GM21825 (cell line): ENCODE measurements around the gene ZNF710.
"Not testable (repeated sequence)": the region's sequence is repeated elsewhere in the genome, so short reads cannot be mapped to it uniquely, and the experiment has no call there.

Experiments
- ATAC-seq: cut with Tn5 transposase; IDR thresholded peaks from one replicate; pipeline ENCODE4 v1.9.1; 2021; ENCODE audit warnings: mild to moderate bottlenecking, moderate library complexity; ENCODE audit not compliant: unreplicated experiment

The ZNF710 gene

DNA sequence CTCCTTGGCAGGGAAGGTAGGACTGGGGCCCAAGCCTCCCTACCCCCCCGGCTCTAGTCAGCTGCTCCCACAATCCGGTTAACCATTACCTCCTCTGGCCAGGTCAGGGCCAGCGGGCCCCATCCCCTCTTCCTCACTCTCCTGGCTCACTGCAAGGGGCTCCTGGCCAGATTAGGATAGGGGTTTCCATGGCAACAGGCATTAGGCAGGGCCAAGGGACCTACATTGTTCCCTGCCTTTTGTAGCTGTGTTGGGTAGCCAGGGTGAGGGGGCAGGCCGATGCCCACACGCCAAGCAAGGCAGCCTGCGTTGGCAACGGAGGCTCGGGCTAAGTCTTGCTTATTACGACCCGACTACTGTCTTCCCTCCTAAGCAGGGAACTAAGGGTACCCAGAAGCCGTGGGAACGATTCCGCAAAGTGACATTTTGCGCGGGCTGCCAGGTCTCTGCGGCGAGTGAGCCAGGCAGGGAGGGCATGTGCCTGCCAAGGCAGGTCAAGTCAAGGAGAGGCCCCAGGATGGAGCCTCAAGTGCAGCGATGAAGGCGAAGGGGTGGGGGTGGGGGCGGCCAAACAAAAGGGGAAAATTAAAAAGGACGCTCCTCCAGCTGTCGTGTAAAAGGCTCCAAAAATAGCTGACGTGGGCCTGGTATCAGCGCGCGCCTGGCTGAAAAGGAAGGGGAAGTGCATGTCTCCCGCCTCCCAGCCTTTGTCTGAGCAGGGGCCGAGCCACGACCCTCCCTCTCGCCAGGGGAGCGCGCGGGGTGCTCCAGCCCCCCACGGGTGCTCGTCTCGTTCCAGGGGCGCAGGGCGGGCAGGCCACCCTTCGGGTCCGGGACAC is 100.2 kb downstream of the ZNF710 start:
- peak; percentile 14 for ATAC-seq

DNA sequence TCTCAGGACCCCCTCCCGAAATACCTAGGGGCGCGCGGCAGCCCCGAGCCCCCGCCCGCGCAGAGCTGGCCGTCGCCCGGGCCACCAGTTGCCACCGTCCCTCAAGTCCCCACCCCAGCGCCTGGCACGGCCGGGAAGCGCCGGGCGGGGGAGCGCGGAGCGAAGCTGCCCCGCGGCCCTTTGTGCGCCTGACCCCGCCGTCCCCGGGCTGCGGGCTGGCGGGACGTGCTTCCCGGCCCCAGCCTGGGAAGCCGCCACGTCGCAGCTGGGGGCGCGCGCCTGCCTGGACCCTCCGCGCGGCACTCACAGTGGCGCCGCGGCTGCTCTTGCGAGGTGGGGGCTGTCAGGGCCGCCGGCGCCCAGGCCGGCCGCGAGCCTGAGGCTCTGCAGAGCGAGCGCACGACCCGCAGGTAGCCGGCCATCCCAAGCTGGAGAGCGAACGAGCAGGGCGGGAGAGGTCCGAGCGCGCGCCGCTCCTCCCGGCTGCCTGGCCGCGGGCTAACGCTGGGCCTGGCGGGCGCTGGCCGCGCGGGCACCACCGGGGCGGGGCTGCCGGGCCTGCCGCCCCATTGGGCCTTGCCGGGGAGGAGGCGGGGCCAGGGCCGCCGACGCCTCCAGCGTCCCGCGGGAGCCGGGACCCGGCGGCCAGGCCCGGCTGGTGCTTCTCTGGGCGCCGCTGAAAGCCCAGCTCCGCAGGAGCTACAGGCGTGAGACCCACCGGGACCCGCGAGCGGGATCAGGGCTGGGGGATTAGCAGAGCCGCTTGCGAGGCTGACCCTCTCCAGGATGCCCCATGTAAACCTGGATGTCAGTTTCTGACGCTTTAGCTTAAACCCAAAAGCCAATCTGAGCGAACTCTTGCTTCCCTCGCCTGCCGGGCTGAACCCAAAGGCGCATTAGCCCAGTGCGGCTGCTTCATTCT is 101.1 kb downstream of the ZNF710 start, which contains the start of gene IDH2:
TSS of gene IDH2 (minus strand) at position 500 of the 922 bp plus-strand sequence. CDS start at position 422, 78 bp downstream.
- peak; percentile 56 for ATAC-seq

DNA sequence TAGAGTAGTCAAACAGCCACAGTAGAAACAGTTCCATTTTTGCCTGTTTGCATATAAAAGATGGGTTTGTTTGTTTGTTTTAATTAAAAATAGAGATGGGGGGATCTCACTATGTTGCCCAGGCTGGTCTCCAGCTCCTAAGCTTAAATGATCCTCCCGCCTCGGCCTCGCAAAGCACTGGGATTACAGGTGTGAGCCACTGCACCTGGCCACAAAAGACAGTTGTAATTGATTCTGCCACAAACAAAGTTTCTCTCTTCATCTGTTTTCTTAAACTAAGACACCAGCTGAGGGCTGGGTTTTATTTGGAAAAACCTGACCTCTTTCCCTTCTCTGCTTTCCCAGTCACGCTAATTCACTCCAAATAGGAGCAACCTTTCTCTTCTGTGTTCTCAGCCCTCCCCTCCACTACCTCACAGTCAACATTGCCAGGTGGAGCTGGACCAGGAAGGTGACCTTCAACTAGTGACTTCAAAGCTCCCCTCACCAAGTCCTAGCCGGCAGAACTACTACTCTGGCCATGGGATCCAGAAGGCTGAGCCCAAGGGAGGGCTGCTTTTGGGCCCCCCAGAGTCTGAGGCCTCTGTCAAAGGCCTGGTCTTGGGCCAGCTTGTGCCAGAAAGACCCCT is 102.7 kb downstream of the ZNF710 start:
- ATAC-seq = no peak

DNA sequence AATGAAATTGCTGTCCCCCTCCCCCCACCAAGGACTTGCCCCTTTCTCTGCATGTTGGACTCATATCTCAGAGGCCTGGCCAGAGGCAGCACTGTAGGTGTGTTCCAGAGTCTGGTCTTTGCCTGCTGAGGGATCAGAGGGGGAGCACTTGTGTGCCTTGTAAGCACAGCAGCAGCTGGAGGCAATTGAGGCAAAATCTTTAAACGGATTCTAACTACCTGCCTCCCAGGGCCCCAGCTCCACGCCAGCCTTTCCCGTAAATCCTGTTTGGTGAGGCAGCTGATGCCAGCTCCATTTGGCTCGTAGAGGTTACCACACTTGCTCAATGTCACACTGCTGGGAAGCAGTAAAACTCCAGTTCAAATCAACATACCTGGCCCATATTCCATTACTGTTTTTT is 103.4 kb downstream of the ZNF710 start:
- ATAC-seq = no peak

DNA sequence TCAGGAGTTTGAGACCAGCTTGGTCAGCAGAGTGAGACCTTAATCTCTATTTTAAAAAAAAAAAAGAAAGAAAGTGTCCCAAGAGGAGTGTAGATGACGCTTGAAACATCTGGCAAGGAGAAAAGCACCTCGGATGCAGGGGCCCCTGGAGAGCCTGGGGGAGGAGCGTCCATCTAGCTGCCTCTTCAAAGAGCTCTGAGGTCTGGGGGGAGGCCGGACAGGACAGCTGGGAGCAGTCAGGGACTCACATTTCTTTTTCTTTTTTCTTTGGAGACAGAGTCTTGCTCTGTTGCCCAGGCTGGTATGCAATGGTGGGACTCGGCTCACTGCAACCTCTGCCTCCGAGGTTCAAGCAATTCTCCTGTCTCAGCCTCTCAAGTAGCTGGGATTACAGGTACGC is 104.4 kb downstream of the ZNF710 start:
- no peak for ATAC-seq

DNA sequence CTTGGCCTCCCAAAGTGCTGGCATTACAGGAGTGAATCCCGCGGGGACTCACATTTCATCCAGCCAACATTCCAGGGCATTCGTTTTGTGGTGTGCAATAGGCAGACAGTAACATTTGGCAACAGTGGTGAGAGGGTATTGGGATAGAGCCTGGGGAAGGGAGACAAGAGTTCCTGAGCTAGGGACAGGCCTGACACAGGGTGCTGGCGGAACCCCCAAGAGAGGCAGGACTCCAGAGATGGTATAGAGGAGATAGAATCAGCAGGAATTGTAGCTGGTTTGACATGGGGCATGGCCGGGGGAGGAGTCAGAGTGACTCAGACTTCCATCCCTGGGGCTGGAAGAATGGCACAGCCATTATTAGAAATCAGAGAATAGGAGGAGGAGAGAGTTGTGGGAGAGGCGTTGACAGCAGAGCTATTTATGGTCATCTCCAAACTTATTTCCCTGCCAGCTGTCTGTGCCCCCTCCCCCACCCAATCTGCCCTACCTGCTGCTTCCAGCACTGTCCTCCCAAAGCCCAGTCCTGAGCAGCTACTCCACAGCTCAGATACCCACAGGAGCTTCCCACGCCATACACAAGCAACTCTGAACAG is 105.5 kb downstream of the ZNF710 start:
- ATAC-seq = no peak

DNA sequence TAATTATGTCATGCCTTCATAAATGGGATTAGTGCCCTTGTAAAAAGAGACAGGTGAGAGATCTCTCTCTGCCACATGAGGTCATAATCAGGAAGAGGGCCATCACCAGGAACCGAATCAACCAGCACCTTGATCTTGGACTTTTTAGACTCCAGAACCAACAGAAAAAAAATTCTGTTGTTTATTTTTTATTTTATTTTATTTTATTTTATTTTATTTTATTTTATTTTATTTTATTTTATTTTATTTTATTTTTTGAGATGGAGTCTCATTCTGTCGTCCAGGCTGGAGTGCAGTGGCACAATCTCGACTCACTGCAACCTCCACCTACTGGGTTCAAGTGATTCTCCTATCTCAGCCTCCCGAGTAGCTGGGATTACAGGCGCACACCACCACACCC is 106.9 kb downstream of the ZNF710 start:
- ATAC-seq = not testable (repeated sequence)

DNA sequence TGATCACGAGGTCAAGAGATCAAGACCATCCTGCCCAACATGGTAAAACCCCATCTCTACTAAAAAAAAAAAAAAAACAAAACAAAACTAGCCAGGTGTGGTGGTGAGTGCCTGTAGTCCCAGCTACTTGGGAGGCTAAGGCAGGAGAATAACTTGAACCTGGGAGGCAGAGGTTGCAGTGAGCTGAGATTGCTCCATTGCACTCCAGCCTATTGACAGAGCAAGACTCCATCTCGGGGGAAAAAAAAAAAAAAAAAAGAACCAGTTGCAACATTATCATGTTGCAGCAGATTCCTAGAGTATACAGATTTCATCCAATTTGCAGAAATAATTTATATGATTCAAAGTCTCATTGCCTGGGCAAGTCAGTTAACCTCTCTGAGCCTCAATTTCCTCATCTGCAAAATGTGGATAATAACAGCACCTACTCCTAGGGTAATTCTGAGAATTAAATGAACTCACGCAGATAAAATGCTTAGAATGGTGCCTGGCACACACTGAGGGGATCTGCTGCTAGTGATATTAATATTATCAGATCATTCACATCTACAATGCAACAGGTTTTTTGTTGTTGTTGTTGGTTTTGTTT is 108.1 kb downstream of the ZNF710 start:
- not testable (repeated sequence) for ATAC-seq

DNA sequence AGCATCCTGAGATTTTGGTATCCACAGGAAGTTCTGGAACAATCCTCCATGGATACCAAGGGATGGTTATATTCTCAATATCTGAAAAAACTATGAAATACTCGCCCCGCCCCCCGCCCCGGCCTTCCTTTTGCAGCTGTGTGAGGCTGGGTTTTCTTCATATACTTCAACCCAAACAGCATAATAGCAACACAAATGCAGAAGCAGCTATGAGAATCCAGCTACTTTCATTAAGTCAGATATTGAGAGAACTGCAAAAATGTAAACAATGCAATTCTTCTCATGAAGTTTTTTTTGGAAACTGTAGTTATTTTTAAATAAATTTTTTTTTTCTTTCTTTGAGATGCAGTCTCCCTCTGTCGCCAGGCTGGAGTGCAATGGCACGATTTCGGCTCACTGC is 112.0 kb downstream of the ZNF710 start:
- ATAC-seq = no peak

DNA sequence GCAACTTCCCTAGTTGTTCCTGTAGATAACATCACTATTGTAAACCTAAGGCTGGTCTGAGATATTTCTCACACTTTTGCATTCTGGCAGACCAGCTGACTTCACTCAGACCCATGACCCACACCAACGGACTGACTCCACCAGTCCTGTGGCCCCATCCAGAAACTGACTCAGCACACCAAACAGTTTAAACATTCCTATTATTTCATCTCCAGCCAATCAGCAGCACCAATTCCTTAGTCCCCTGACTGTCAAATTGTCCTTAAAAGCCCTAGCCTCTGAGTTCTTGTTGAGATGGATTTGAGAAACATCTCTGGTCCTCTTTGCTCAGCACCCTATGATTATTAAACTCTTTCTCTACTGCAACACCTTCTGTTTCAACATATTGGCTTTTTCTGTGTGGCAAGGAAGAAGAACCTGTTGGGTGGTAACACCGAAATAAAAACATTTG is 113.4 kb downstream of the ZNF710 start:
- no peak for ATAC-seq

DNA sequence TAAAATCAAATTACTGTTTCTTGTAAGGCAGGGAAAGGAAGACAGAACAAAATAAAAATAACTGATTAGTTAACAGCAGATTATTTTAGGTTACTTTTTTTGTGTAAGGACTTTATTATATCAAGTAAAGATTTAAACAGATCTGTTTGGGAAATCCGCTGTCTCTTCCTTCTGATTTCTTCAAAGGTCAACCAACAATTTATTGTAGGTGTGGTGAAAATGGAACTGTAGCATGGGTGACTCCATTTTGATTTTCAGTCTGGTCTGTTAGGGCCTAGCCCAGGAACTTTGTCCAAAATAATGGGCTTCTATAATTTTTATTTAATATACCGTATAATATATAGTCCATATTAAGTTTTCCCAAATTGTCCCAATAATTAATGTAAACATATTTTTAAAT is 114.7 kb downstream of the ZNF710 start:
- no peak for ATAC-seq

DNA sequence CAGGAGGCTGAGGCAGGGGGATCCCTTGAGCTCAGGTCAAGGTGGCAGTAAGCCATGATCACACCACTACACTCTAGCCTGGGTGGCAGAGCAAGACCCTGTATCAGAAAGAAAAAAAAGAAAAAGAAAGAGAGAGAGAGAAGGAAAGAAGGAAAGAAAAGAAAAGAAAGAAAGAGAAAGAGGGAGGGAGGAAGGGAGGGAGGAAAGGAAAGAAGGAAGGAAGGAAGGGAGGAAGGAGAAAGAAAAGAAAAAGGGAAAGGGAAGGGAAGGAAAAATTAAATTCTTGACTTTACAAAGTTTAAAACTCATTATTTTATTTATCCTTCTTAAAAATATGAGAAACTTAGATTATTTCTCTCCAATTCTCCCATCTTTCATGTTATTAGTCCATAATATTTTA is 118.2 kb downstream of the ZNF710 start:
- no peak for ATAC-seq

DNA sequence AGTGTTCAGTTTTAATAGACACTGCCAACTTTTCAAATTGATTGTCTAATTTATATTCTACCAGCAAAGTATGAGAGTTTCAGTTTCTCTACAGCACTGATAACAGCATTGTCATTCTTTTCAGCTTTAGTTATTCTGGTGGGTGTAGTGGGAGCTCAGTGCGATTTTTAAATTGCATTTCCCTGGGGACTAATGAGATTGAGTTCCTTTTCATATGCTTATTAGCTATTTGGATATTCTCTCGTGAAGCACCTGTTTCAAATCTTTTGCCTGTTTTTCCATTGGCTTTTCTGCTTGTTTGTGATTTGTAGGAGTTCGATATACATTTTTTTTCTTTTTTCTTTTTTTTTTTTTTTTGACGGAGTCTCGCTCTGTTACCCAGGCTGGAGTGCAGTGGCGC is 120.0 kb downstream of the ZNF710 start:
- ATAC-seq = no peak

DNA sequence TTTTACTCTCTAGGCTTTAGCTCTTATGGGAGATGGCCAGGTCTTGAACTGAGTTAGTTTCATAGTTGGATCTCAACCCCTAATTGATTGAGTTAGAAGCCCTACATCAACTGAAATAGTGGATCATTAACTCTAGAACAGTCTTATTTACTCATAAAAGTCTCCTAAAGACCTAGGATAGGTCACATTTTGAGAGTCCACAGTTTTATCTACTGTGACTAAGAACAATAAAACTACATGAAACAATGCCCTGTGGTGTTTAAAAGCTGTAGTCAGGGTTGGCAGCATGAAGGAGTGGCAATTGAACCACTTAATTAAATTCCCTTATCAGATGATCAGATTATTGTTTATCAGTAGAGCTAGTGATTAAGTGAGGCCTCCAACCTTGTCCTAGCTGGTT is 123.4 kb downstream of the ZNF710 start:
- no peak for ATAC-seq

DNA sequence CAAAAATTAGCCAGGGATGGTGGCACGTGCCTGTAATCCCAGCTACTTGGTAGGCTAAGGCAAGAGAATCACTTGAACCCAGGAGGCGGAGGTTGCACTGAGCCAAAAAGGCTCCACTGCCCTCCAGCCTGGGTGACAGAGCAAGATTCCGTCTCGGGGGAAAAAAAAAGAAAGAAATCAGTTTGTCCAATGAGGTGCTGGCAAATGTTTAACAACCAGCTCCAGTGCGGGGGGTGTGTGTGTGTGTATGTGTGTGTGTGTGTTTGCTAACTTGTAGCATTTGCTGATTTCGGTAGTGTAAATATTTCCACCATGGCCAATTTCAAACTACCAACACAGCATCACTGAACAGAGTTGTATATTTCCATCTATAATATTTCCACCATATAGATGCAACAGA is 124.9 kb downstream of the ZNF710 start:
- no peak for ATAC-seq

DNA sequence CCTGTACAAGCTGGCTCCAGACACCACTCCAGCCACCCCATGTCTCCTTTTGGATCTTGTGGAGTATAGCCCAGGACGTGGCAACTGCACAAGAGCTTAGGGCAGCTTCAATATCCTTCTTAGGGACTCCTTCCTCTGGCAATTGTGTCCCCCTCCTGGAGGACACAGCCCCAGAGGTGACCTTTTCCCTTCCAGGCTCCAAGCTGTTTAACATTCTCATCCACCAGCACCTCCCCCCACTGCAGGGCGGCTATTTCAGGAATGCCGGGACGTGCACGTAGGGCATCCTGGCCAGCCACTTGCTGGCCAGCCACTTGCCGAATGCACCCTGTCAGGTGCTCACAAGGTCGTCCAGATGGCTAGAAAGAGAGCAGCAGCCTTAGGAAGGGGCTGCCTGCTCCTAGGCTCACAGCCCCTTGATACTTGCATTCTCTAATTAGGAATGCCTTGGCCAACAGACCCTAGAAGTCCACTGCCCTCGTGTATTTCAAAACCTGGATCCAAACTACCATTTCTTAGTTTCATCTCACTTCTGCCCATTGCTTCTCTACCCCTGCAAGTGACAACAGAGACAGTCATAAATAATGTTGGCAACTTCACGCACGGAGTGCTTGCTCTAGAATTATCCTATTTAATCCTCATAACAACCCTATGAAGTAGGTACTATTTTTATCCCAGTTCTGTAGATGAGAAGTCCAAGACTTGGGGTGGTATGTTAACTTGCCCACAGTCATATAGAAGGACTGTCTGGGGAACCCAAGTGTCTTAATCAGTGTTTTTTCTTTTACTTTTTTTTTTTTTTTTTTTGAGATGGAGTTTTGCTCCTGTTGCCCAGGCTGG is 125.7 kb downstream of the ZNF710 start:
- ATAC-seq = no peak

DNA sequence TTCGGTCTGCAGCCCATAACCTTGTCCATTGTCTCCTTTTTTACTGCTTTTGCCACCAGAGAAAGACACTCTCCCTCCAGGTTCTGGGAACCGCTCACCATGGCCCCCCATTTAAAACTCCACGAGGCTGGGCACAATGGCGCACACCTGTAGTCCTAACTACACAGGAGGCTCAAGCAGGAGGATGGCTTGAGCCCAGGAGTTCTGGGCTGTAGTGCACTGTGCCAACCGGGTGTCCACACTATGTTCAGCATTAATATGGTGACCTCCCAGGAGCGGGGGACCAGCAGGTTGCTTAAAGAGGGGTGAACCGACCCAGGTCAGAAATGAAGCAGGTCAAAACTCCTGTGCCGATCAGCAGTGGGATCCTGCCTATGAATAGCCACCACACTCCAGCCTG is 129.2 kb downstream of the ZNF710 start:
- ATAC-seq = no peak
